GM18505 (cell line): ENCODE data around the gene GGT1.
"Not testable (repeated sequence)": the region's sequence is repeated elsewhere in the genome, so short reads cannot be mapped to it uniquely, and the experiment has no call there.

ENCODE experiments used
- ATAC-seq: cut with Tn5 transposase; IDR thresholded peaks from one replicate; pipeline ENCODE4 v1.9.1; 2021; ENCODE audit not compliant: unreplicated experiment
- POLR2A ChIP-seq: IDR thresholded peaks from 4 replicates; pipeline ENCODE4 v1.6.1; 2011; ENCODE audit warnings: borderline replicate concordance; ENCODE audit not compliant: insufficient read depth, insufficient read length; ENCODE audit errors: extremely low read depth

GGT1 gene

DNA sequence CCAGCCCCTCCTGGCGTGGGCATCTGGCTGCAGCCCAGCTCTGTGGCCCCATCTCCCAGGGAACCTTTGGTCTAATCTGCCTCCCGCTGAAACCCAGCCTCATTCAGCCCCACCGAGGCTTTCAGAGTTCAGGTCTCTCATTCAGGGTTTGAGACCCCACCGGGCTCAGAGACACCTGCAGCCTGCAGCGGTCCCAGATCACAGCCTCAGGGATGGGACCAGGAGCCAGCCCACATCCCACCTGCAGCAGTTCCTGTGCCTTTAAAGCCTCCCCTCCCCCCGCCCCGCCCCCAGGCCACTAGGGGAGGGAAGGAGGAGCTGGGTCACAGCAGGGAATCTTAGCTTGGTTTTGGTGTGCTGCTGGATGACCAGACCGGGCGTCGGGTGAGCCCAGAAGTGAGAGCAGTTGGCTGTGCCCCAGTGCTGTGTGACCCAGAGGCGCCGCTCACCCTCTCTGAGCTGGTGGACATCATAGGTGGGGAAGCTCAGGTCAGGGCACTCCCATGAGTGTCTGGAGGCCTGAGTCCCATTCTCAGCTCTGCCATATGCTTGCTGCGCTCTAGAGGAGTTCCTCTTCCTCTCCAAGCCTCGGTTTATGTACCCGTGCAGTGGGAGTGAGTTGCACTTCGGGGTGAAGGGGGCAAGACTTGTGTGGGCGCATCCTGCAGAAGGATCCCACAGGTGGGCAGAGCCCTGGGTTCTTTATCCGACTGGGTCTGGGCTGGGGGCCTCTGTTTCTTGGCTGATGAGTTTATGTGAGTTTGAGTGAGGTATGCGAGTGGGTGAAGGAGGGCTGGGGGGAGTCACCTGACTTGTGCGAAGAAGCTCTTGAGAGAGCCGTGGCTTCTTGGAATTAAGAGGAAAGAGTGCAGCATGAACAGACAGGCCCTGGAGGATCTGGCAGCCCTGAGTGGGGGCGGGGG lies at the start of gene GGT1:
Gene GGT1, plus strand, starts transcription at position 347 of the 923 bp plus-strand sequence. CDS start 7,889 bp downstream, outside the sequence.
- not testable (repeated sequence) for ATAC-seq

DNA sequence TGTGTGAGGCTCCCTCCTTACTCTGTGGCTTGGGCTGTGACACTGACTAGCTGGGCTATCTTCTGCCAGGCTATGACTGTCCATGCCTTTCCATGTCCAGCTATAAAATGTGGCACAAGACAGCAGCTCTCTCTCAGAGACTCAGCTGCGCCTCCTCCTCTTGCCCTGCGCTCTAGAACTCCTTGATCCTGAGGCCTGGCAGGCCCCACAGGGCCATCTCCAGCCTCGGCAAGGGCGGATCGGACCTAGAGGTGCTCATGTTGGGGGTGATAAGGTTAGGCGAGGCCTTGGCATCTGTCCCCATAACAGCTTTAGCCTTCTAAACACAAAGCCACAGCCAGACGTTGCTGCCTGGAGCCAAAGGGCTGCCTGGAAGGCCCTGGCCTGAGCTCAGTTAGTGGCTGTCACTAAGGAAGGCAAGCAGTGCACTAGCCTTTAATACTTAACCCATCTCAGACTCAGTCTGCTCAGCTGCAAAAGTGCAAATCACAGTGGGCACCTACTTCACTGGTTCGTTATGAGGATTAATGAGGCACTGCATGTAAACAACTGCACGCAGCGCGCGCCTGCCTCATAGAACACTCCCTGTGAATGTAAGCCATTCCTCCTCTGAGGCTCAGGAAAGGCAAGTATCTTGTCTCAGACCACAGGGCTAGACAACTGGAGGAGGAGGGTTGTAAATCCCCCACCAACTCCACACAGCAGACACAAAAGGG lies 49.2 kb upstream of the GGT1 start:
- ATAC-seq: no peak
- no peak for TF ChIP-seq POLR2A

DNA sequence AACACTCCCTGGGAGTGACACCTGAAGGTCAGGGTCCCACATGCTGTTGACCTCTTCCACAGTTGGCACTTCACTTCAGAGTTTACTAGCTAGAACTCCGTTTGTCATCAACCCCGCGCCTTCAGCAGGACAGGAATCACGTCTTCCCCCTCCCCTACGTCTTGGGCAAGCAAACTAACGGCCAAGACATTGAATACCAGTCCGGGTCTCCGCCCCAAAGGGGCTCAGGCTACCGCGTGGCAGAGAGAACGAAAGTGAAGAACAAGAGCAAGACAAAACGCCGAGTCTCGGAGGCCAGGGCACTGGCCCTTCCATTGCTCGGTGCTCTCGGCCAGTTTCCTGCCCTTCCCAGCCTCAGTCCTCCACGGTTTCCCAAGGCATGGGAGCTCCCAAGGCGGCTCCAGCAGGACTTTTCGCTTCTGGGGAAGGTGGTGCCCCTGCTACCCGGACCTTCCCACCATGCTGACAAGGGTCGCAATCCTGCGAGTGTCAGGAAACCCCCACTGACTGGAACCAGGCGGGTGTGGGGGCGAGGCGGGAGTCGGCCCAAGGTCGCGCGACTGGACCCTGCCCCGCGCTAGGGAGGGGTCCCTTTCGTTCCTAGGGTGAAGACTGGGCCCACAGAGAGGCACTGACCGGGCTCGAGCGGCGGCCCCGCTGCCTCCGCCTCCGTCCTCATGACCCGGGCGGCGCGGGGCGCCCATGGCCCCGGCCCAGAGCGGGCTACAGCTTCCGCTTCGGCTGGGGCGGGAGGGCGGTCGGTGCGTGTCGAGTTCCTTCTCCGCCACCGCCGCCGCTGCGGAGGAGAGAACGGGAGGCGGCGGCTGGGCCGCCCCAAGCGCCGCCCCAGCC lies 48.5 kb upstream of the GGT1 start, which contains the start of gene GUCD1:
Gene GUCD1, minus strand, starts transcription at position 826 of the 852 bp plus-strand sequence. Its CDS starts 147 bp downstream, at position 679.
- TF ChIP-seq POLR2A: no peak
- ATAC-seq: peak; percentile 17

DNA sequence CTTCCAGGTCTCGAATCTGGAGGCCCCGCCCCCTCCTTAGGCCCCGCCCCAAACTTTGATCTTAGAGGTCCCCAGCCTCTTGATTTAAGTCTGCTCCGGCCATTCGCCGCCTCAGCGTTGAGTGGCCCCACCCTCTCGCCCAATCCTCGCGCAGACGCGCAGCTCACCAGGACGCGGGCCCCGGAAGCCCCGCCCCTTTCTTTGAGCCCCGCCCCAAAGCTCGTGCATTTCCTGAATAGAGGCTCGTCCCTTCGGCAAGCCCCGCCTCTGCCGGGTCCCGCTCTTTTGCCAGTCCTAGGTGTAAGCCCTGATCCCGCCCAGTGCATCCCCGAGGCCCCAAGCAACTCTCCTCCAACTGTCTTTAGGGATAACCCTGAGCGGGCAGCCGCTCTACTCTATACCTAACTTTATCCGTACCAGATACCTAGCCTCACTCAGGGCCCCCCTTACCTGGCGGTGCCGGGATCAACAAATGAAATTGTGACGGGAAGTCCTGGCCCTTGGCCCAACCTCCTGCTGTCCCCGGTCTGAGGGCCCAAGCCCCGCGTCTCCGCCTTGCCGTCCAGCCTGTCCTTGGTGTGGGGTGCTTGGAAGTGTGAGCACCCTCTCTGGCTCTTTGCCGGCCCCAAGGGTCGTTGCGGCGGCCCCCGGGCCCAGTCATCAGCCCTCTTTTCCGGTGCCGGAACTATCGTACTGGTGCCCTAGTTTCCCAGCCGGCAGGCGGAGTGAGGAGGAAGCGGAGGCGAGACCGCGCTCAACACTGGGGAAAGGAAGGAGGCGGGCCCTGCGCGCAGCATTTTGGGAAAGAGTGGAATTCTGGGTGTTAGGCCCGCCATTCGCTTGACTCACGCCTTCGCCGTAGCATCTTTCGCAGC lies 47.6 kb upstream of the GGT1 start, which contains the start of gene SNRPD3:
Gene SNRPD3, plus strand, starts transcription at position 835 of the 875 bp plus-strand sequence. CDS start 1,676 bp downstream, outside the sequence.
- ATAC-seq: peak; percentile 60
- TF ChIP-seq POLR2A: peak; percentile 75

DNA sequence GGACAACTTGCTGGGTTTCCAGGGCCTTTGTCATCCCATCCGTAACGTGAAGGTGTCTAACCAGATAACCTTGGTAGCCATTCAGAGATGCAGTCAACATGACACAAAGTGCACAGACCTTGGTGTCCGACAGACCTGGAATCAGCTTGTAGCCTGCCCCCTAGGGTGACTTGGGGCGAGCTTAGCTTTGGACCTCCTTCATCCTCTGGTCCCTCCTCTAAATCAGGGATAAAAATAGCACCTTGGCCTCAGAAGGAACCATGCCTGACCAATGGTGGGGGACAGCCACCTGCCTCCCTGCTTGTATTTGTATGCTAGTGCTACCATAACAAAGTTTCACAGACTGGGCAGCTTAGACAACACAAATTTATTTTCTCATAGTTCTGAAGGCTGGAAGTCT lies 43.5 kb upstream of the GGT1 start:
- TF ChIP-seq POLR2A: no peak
- ATAC-seq: no peak

DNA sequence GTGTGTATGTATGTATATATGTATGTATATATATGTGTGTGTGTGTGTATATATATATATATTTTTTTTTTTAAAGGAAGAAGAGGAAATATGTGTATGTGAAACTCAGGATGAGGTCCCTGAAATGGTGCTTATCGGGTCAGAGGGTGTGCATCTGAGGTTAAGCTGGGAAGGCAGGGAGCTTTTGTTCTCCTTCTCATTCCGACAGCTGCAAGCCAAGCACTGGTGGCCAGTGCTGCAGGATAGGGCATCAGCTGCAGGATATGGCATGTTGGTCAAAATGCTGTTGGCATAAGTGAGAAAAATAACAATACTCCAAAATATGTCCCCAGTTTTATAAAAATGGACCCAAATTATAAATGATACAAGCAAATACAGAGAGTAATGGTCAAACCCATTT lies 39.7 kb upstream of the GGT1 start:
- no peak for ATAC-seq
- no peak for TF ChIP-seq POLR2A

DNA sequence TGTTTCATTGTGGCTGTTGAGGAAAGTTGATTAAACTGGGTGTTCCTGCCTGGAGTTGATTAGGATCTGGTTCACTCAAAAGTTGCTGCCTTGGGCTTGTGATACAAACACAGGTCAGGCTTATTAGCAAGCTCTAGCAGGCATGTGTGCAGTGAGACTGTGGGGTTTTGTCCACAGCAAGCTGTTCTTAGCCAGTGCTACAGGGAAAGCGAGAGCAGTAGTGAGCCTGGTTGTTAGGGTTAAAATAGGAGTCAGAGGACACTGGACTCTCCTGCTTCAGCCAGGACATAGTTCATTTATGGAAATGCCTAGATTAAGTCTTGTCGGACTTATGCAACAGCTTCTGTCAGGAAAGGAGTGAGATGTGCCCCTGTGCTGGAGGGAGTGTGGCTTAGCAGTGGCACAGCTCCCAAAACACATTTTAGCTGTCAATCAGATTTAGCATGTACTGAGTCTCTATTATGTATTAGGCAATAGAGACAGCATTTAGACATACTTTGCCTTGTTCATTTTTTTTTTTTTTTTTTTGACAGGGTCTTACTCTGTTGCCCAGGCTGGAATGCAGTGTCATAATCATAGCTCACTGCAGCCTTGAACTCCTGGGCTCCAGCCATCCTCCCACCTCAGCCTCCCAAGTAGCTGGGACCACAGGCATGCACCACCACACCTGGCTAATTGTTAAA lies 38.5 kb upstream of the GGT1 start:
- no peak for TF ChIP-seq POLR2A
- ATAC-seq: no peak

DNA sequence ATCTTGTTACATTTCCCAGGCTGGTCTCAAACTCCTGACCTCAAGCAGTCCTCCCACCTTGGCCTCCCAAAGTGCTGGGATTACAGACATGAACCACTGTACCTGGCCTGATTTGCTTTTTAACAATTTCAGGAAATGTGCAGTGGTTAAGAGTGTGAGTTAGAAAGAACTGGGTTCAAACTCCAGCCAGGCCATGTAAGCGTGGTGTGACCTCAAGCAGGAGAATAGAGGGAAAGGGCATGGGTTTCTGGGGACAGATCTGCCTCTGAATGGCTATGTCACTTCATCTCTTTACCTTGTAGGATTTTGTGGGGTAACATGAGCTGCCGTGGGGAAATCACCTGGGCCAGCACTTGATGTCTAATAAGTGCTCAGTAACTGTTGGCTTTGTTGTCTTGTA lies 37.9 kb upstream of the GGT1 start:
- no peak for ATAC-seq
- no peak for TF ChIP-seq POLR2A

DNA sequence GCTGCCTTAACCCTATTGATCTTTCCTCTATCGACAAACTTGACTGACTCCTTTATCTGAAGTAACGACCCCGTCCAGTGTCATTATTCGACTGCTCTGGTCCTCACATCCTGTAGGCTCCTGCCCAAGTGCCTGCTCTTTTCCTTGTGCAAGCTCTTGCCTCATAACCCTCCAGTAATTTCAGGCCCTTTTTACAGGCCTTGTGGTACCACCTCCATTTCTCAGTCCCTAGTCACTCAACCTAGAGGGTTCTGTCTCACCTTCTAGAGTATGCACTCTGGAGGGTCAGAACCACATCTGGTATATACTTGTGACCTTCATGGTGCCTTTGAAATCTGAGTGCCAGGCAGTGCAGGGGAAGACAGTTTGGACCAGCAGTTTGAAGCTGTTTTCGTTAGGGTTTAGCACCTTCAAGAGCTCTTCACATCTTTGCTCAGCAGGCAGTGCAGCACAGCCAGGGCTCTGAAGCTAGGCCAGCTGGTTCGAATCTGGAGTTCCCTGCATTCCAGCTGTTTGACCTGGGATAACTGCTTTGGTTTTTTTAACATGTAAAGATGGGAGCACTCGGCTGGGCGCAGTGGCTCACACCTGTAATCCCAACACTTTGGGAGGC lies 36.0 kb upstream of the GGT1 start:
- no peak for ATAC-seq
- no peak for TF ChIP-seq POLR2A

DNA sequence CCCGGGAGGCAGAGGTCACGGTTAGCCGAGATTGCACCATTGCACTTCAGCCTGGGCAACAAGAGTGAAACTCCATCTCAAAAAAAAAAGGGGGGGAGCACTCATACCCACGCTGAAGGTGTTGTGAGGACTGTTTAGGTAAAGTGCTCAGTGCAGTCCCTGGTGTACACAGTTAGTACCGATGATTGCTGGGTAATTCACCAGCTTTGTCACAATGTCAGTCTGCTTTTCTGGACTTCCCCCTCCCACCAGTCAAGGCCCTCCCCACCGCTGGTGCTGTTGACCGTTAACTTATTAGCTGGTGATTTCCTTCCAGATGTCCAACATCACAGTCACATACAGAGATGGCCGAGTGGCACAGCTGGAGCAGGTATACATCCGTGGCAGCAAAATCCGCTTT lies 35.3 kb upstream of the GGT1 start:
- no peak for TF ChIP-seq POLR2A
- no peak for ATAC-seq

DNA sequence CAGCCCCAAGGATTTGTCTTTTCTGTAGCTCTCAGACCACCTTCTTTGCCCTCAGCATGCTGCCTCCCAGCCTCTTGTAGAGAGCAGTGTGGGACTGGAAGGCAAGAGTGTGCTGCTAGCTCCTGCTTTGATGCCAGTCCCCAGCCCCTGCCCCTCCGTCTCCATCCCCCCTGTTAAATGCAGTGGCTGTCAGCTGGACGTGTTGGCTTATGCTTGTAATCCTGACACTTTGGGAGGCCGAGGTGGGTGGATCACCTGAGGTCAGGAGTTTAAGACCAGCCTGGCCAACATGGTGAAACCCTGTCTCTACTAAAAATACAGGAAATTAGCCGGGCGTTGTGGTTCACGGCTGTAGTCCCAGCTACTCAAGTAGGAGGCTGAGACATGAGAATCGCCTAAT lies 31.7 kb upstream of the GGT1 start:
- no peak for TF ChIP-seq POLR2A
- ATAC-seq: no peak
